HepG2 (cell line): ENCODE data around the gene TP73. TPM values are rescaled to one million over a fixed set of nuclear protein-coding genes. Genes with fewer than 3 reads are reported as not detected.

Source experiments
- ATAC-seq: fragments of 200-7000 bp; cut with Tn5 transposase; 3 replicates; pipeline ENCODE4 v1.9.1; 2020; ENCODE audit warnings: mild to moderate bottlenecking, moderate library complexity
- BruUV-seq: library from RNA; stranded (reverse); fragments of 400-500 nt; replicated peaks from 2 replicates; lab custom pipeline; 2021; lab: Mats Ljungman, UMichigan
- CTCF ChIA-PET: fragments of 300-600 bp; formaldehyde crosslinking; extraction: SDS; loops from one replicate; lab custom pipeline; 2021; ENCODE audit warnings: low total read pairs, inconsistent platforms, low intra/inter-chr PET ratio; lab: Yijun Ruan, JAX
- POLR2A ChIA-PET: fragments of 350-600 bp; sonication (Branson Sonifier 250); formaldehyde crosslinking; loops from one replicate; lab custom pipeline; 2020; ENCODE audit warnings: antibody characterized with exemption, inconsistent platforms; lab: Yijun Ruan, JAX
- DNase-seq: peaks from one replicate; pipeline ENCODE4 v3.0.0-alpha.2; 2015; ENCODE audit warnings: low spot score
- FAIRE-seq: peaks from 3 replicates; lab custom pipeline; 2011; peaks lifted over from hg19 to GRCh38; lab: Jason Lieb, UNC
- H2AFZ ChIP-seq: one replicate; pipeline ENCODE4 v1.6.1; 2011; ENCODE audit warnings: low read length, inconsistent platforms
- H3K27ac ChIP-seq: fragments of 300-600 bp; 3 replicates; pipeline ENCODE4 v1.8.0; 2011; ENCODE audit warnings: mixed run types, mild to moderate bottlenecking, mixed read lengths, low read length, inconsistent platforms; ENCODE audit not compliant: insufficient read depth; ENCODE audit errors: extremely low read length
- H3K27me3 ChIP-seq, 2 experiments: fragments of 200-600 bp in 1 of 2; 2 replicates in 1 of 2; 3 replicates in 1 of 2; pipeline versions ENCODE4 v1.6.0 to v1.8.0; 2011; ENCODE audit warnings: low read length in 2 of 2, mild to moderate bottlenecking in 2 of 2, moderate library complexity in 2 of 2, inconsistent platforms in 1 of 2; ENCODE audit not compliant: insufficient read depth in 2 of 2, control insufficient read depth in 1 of 2
- H3K36me3 ChIP-seq, 2 experiments: fragments of 200-600 bp in 1 of 2; replicated peaks in 1 of 2; 2 replicates in 1 of 2; 3 replicates in 1 of 2; pipeline versions ENCODE4 v1.5.1 to v1.8.0; 2011; ENCODE audit warnings: low read length in 2 of 2, inconsistent platforms in 1 of 2; ENCODE audit not compliant: insufficient read depth in 2 of 2, control insufficient read depth in 1 of 2
- H3K4me1 ChIP-seq: 2 replicates; pipeline ENCODE4 v1.5.1; 2012; ENCODE audit warnings: low read length, inconsistent platforms; ENCODE audit not compliant: insufficient read depth
- H3K4me2 ChIP-seq: 2 replicates; pipeline ENCODE4 v1.6.0; 2011; ENCODE audit warnings: low read depth, low read length, inconsistent platforms
- H3K4me3 ChIP-seq, 3 experiments: fragments of 200-600 bp in 1 of 3; sonication (generic), shearing (Covaris generic) in 1 of 3; replicated peaks in 1 of 3; 2 replicates each; pipeline ENCODE4 v1.5.1; 2011 to 2016; ENCODE audit warnings: low read length in 3 of 3, inconsistent platforms in 2 of 3, low read depth in 2 of 3, mild to moderate bottlenecking in 2 of 3, control low read depth in 1 of 3, mixed read lengths in 1 of 3; ENCODE audit not compliant: insufficient read depth in 1 of 3
- H3K79me2 ChIP-seq: one replicate; pipeline ENCODE4 v1.6.1; 2011; ENCODE audit warnings: low read length, inconsistent platforms; ENCODE audit not compliant: insufficient read depth
- H3K9ac ChIP-seq: 2 replicates; pipeline ENCODE4 v1.6.0; 2011; ENCODE audit warnings: mild to moderate bottlenecking, low read depth, low read length, inconsistent platforms; ENCODE audit not compliant: insufficient read depth
- H3K9me3 ChIP-seq: 2 replicates; pipeline ENCODE4 v1.5.1; 2012; ENCODE audit warnings: mild to moderate bottlenecking, low read length
- H4K20me1 ChIP-seq: 2 replicates; pipeline ENCODE4 v1.6.0; 2011; ENCODE audit warnings: inconsistent platforms, mild to moderate bottlenecking, low read length, moderate library complexity; ENCODE audit not compliant: insufficient read depth
- FOSL2 ChIP-seq: sonication (generic); formaldehyde crosslinking; IDR thresholded peaks from 2 replicates; pipeline ENCODE4 v1.4.0; 2020; ENCODE audit warnings: missing genetic modification reagents
- HDAC2 ChIP-seq: sonication (generic); formaldehyde crosslinking; IDR thresholded peaks from 2 replicates; pipeline ENCODE4 v1.4.0; 2020; ENCODE audit warnings: missing genetic modification reagents
- HDAC6 ChIP-seq: fragments of 200-600 bp; sonication (generic); IDR thresholded peaks from 2 replicates; pipeline ENCODE4 v1.7.0; 2017; ENCODE audit warnings: mild to moderate bottlenecking, antibody characterized with exemption, low read length, low read depth
- KDM5B ChIP-seq: sonication (generic); formaldehyde crosslinking; IDR thresholded peaks from 2 replicates; pipeline ENCODE4 v1.4.0; 2020; ENCODE audit warnings: missing genetic modification reagents, mild to moderate bottlenecking, borderline replicate concordance
- MATR3 ChIP-seq: sonication (generic); formaldehyde crosslinking; IDR thresholded peaks from 2 replicates; pipeline ENCODE4 v1.4.0; 2020; ENCODE audit warnings: missing genetic modification reagents
- PHB2 ChIP-seq: fragments of 450-650 bp; IDR thresholded peaks from 2 replicates; pipeline ENCODE4 v1.6.1; 2018; ENCODE audit not compliant: partially characterized antibody
- STAT5B ChIP-seq: sonication (generic); formaldehyde crosslinking; IDR thresholded peaks from 2 replicates; pipeline ENCODE4 v1.4.0; 2020; ENCODE audit warnings: missing genetic modification reagents
- SYNCRIP ChIP-seq: fragments of 200-400 bp; formaldehyde crosslinking; IDR thresholded peaks from 2 replicates; pipeline ENCODE4 v1.6.1; 2018; ENCODE audit warnings: mild to moderate bottlenecking, low read depth, low read length; ENCODE audit not compliant: insufficient read depth
- ZBTB34 ChIP-seq: sonication (generic); formaldehyde crosslinking; IDR thresholded peaks from 2 replicates; pipeline ENCODE4 v1.8.0; 2022; ENCODE audit warnings: mild to moderate bottlenecking, missing genetic modification reagents
- ZFP62 ChIP-seq: sonication (generic); formaldehyde crosslinking; IDR thresholded peaks from 2 replicates; pipeline ENCODE4 v1.4.0; 2020; ENCODE audit warnings: missing genetic modification reagents
- ZMAT5 ChIP-seq: sonication (generic); formaldehyde crosslinking; IDR thresholded peaks from 2 replicates; pipeline ENCODE4 v1.5.0; 2020; ENCODE audit warnings: mild to moderate bottlenecking, low read depth, missing genetic modification reagents, borderline replicate concordance
- ZNF230 ChIP-seq: sonication (generic); formaldehyde crosslinking; IDR thresholded peaks from 2 replicates; pipeline ENCODE4 v1.4.0; 2020; ENCODE audit warnings: mild to moderate bottlenecking, missing genetic modification reagents
- ZNF274 ChIP-seq: sonication (generic); formaldehyde crosslinking; IDR thresholded peaks from 2 replicates; pipeline ENCODE4 v1.5.1; 2020; ENCODE audit warnings: mild to moderate bottlenecking, missing genetic modification reagents
- WGBS: methylation state at CpG from one replicate; pipeline ENCODE4 v1.1.6; 2017; ENCODE audit warnings: low lambda C conversion rate; 5-methylcytosine and 5-hydroxymethylcytosine counted together
- in situ Hi-C: cut with HindIII; loops from 2 replicates; pipeline ENCODE4 v1.10.0; 2017; ENCODE audit warnings: low pct_unique_long_range_greater_than_20kb; ENCODE audit not compliant: extremely low pct_ligation_motif_present
- intact Hi-C: fragments of 100-400 bp; cut with micrococcal nuclease; formaldehyde crosslinking; loops from one replicate; pipeline ENCODE4 v1.10.0; 2022; ENCODE audit not compliant: unreplicated experiment
- polyA plus RNA-seq, 8 experiments: library from polyadenylated mRNA; depleted of rRNA in 3 of 8; stranded (reverse) in 7 of 8; unstranded in 1 of 8; fragments of >200 nt; fragmentation: Illumina TruSeq in 4 of 8; extraction: Trizol in 4 of 8; gene quantifications; 2 replicates each; pipeline versions ENCODE4 v1.2.1 to v1.2.3, GENCODE V29; 2011 to 2016; ENCODE audit warnings: low read depth in 4 of 8, missing spikeins in 1 of 8, mixed read lengths in 1 of 8; ENCODE audit not compliant: insufficient read depth in 1 of 8
- total RNA-seq, 5 experiments: library from RNA; depleted of rRNA; stranded (reverse); fragments of >200 nt; fragmentation: Illumina TruSeq; extraction: Trizol; gene quantifications; 2 replicates each; pipeline ENCODE4 v1.2.3, GENCODE V29; 2016; ENCODE audit warnings: low read depth in 1 of 5

The TP73 gene
- total and polyA plus RNA-seq, 2 of the 13 experiments (the other 11 are each of a cell fraction or from before 2014, with no cell fraction given), result 0.49 to 1.1 TPM

- no peaks in the 10 kb centered on the region for H3K4me1 ChIP-seq
- 96% methylated on average over 12 of the region's 17 CpGs for WGBS
- H3K36me3 ChIP-seq, result peaks cover 31 to 67% of the 10 kb centered on the region in 2 experiments; a peak in 4 of 5 replicates
- ChIA-PET CTCF (no interaction called here), POLR2A (no interaction called here)
- no peaks in the 10 kb centered on the region for H4K20me1 ChIP-seq
- no peak overlapping the region for H3K4me3 ChIP-seq
- no peak overlapping the region for H2AFZ ChIP-seq
- H3K4me2 ChIP-seq, result no peak overlapping the region
- intact Hi-C loops, result no loop called here
- ATAC-seq (no peak), FAIRE-seq (no peak), DNase-seq (no peak)
- in situ Hi-C loops, result no loop called here
- no peaks in the 10 kb centered on the region for H3K9me3 ChIP-seq
- H3K9ac ChIP-seq, result no peak overlapping the region
- no peaks in the 10 kb centered on the region for H3K27me3 ChIP-seq
- no TSS peak for BruUV-seq
- TF ChIP-seq ZMAT5 (CRISPR knock-in tag) (no peak), KDM5B (CRISPR knock-in tag) (no peak), FOSL2 (CRISPR knock-in tag) (no peak), PHB2 (no peak), SYNCRIP (no peak), ZNF274 (CRISPR knock-in tag) (no peak), MATR3 (CRISPR knock-in tag) (no peak), HDAC2 (CRISPR knock-in tag) (no peak)
- no peaks in the 10 kb centered on the region for H3K79me2 ChIP-seq
- no peak overlapping the region for H3K27ac ChIP-seq
Observed at GRCh38 chr1:3632298-3632697, 20.0 kb upstream of the TP73 start.

- intact Hi-C loops, result no loop called here
- H3K27me3 ChIP-seq, result no peaks in the 10 kb centered on the region
- no peaks in the 10 kb centered on the region for H3K9me3 ChIP-seq
- 96% methylated on average over 18 of the region's 26 CpGs for WGBS
- H3K27ac ChIP-seq, result no peak overlapping the region
- in situ Hi-C loops, result no loop called here
- H2AFZ ChIP-seq, result no peak overlapping the region
- H3K4me1 ChIP-seq, result no peaks in the 10 kb centered on the region
- no peak for TF ChIP-seq ZFP62 (CRISPR knock-in tag)
- TF ChIP-seq STAT5B (CRISPR knock-in tag), result no peak
- no peak for TF ChIP-seq PHB2
- TF ChIP-seq ZBTB34, result no peak
- TF ChIP-seq ZNF230 (CRISPR knock-in tag), result no peak
- no peak for TF ChIP-seq HDAC6
- DNase-seq, result no peak
- ChIA-PET POLR2A (no interaction called here), CTCF (no interaction called here)
- H3K79me2 ChIP-seq, result no peaks in the 10 kb centered on the region
- no peak overlapping the region for H3K4me2 ChIP-seq
- no peaks in the 10 kb centered on the region for H4K20me1 ChIP-seq
- BruUV-seq, result no TSS peak
- ATAC-seq, result no peak
- peaks cover 26 to 65% of the 10 kb centered on the region in 2 experiments; a peak in 4 of 5 replicates for H3K36me3 ChIP-seq
- no peak overlapping the region for H3K4me3 ChIP-seq
- FAIRE-seq, result no peak
- H3K9ac ChIP-seq, result no peak overlapping the region
Observed at GRCh38 chr1:3632716-3633343, 19.5 kb upstream of the TP73 start.
